Measurements from ENCODE around the gene RAD52. TPM values are rescaled to one million over a fixed set of nuclear protein-coding genes. Genes with fewer than 3 reads are reported as not detected.

Gene RAD52
- total RNA-seq, 1 experiment from 2014 or later, result 15.3 TPM

- Histone ChIP-seq H3K79me1 (ENCODE audit: insufficient read depth, low read depth, low read length, poor library complexity, severe bottlenecking) (no peaks in the 10 kb centered on the region), H2BK5ac (ENCODE audit: insufficient read length, low read length) (no peak overlapping the region), H2BK20ac (ENCODE audit: low read depth, low read length, poor library complexity, severe bottlenecking) (no peak overlapping the region), H3K4ac (ENCODE audit: low read depth, low read length) (no peak overlapping the region), H4K91ac (ENCODE audit: insufficient read length, low read depth, low read length) (no peak overlapping the region), H4K5ac (ENCODE audit: insufficient read length, low read depth, low read length) (no peak overlapping the region), H3K79me2 (ENCODE audit: insufficient read depth, low read length) (no peaks in the 10 kb centered on the region), H3K23ac (ENCODE audit: insufficient read length, low read depth, low read length) (no peak overlapping the region), H3K9me3 (ENCODE audit: control insufficient read depth, low read depth, low read length) (no peaks in the 10 kb centered on the region), H3K27ac (ENCODE audit: insufficient read length, low read depth, low read length) (no peak overlapping the region), H3K56ac (ENCODE audit: insufficient read length, low read depth, low read length) (no peak overlapping the region), H3K4me1 (ENCODE audit: insufficient read depth, low read length) (no peaks in the 10 kb centered on the region), H3T11ph (ENCODE audit: low read length) (no peak overlapping the region), H4K20me1 (ENCODE audit: control insufficient read depth, insufficient read depth, insufficient read length) (no peaks in the 10 kb centered on the region), H2BK12ac (ENCODE audit: insufficient read length, low read depth, low read length) (no peak overlapping the region), H3K18ac (ENCODE audit: insufficient read length, low read depth, low read length) (no peak overlapping the region), H2AFZ (ENCODE audit: low read length) (no peak overlapping the region), H2BK15ac (ENCODE audit: low read depth, low read length) (no peak overlapping the region), H3K4me2 (ENCODE audit: insufficient read depth, insufficient read length, low read length) (no peak overlapping the region), H3K14ac (ENCODE audit: insufficient read depth, low read length) (no peak overlapping the region), H4K8ac (replicated peaks; ENCODE audit: insufficient read length, low read depth, low read length) (no peak overlapping the region), H2AK5ac (ENCODE audit: insufficient read length, low read length) (no peak overlapping the region), H2BK120ac (ENCODE audit: low read depth, low read length, poor library complexity, severe bottlenecking) (no peak overlapping the region), H3K9ac (ENCODE audit: extremely low read depth, insufficient read length, low read length) (no peak overlapping the region), H3K23me2 (ENCODE audit: insufficient read length, low read depth, low read length, poor library complexity, severe bottlenecking) (no peaks in the 10 kb centered on the region), H3K27me3 (ENCODE audit: insufficient read depth, low read length) (no peaks in the 10 kb centered on the region)
- TF ChIP-seq CTCF (conservative IDR thresholded peaks at IDR 0.05), result no peak
- H3K27ac Mint-ChIP-seq, result no peak overlapping the region
- no peak for DNase-seq
- peaks cover 27 to 66% (median 57%) of the 10 kb centered on the region in 3 experiments; a peak in 6 of 7 replicates for H3K36me3 Mint-ChIP-seq (ENCODE audit: insufficient read depth in 1 of 3, low read depth in 3 of 3)
- H3K4me3 Mint-ChIP-seq, result no peak overlapping the region
- WGBS (ENCODE audit: extremely low coverage, insufficient read length, low lambda C conversion rate), result no CpG with 5 or more reads among the region's 5 CpGs
- no peaks in the 10 kb centered on the region for H3K27me3 Mint-ChIP-seq (ENCODE audit: low read depth)
- no peaks in the 10 kb centered on the region for H3K9me3 Mint-ChIP-seq
- no peaks in the 10 kb centered on the region for H3K4me1 Mint-ChIP-seq
Measured at GRCh38 chr12:879641-880040, 69.9 kb downstream of the RAD52 start.
